H1 (cell line): Measurements from ENCODE around the gene ZNF768.

ENCODE experiments used
- EGR1 ChIP-seq: IDR thresholded peaks from 2 replicates; pipeline ENCODE4 v1.6.1; 2011; ENCODE audit warnings: low read depth, low read length, borderline replicate concordance
- HDAC2 ChIP-seq, 2 experiments: fragments of 300-600 bp in 1 of 2; sonication (generic) in 1 of 2; IDR thresholded peaks; 2 replicates each; pipeline ENCODE4 v1.6.1; 2011 to 2012; ENCODE audit warnings: low read depth in 2 of 2, low read length in 2 of 2, mild to moderate bottlenecking in 2 of 2, moderate library complexity in 2 of 2, borderline replicate concordance in 1 of 2, inconsistent platforms in 1 of 2
- POLR2A ChIP-seq, 2 experiments: IDR thresholded peaks; 1 replicate in 1 of 2; 2 replicates in 1 of 2; pipeline ENCODE4 v1.6.1; 2011; ENCODE audit warnings: low read depth in 2 of 2, low read length in 2 of 2, mild to moderate bottlenecking in 2 of 2; ENCODE audit errors: control extremely low read depth in 1 of 2

DNA sequence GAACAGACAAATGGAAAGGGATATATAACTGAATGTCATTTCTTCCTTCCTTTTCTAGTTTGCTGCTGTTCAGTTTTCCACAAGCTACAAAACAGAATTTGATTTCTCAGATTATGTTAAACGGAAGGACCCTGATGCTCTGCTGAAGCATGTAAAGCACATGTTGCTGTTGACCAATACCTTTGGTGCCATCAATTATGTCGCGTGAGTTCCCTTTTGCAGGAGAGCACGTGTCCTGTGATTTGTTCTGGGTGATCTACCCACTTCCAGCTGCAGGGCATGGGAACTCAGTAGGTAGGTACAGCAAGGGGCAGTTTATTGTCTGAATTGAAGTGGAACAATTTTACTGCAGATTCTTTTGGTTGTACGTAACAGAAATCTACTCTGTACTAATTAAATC is 45.0 kb downstream of the ZNF768 start:
- no peak for TF ChIP-seq EGR1
- TF ChIP-seq POLR2A (IDR thresholded peaks at IDR 0.05; ENCODE audit: control extremely low read depth in 1 of 2, low read depth in 2 of 2, low read length in 2 of 2) = no peak
- no peak for TF ChIP-seq HDAC2 (IDR thresholded peaks at IDR 0.05; ENCODE audit: borderline replicate concordance in 1 of 2, low read depth in 2 of 2, low read length in 2 of 2)
